A172 (cell line): ENCODE measurements around the gene C4orf54. TPM values are rescaled to one million over a fixed set of nuclear protein-coding genes. Genes with fewer than 3 reads are reported as not detected.

ENCODE experiments used
- DNase-seq: peaks from one replicate; pipeline ENCODE4 v3.0.0-alpha.2; 2015; ENCODE audit warnings: low spot score
- total RNA-seq: library from RNA; depleted of rRNA; stranded (reverse); fragments of >200 nt; shearing (Covaris generic); gene quantifications from 2 replicates; pipeline ENCODE4 v1.2.3, GENCODE V29; 2014; rRNA removed

C4orf54 gene
- total RNA-seq, 1 experiment from 2014 or later = not detected

- no peak for DNase-seq
Observed at GRCh38 chr4:99624141-99624719, 33.4 kb downstream of the C4orf54 start.

- no peak for DNase-seq
Observed at GRCh38 chr4:99622341-99622740, 35.3 kb downstream of the C4orf54 start.

- DNase-seq = no peak
Observed at GRCh38 chr4:99617374-99617773, 40.3 kb downstream of the C4orf54 start.

GRCh38 chr4:99615170-99615820, 42.3 kb downstream of the C4orf54 start:
- DNase-seq = no peak

GRCh38 chr4:99614491-99614890, 43.1 kb downstream of the C4orf54 start:
- DNase-seq = no peak

- DNase-seq = no peak
Observed at GRCh38 chr4:99612704-99613103, 44.9 kb downstream of the C4orf54 start.

- no peak for DNase-seq
Observed at GRCh38 chr4:99612281-99612680, 45.3 kb downstream of the C4orf54 start.

- DNase-seq = no peak
Observed at GRCh38 chr4:99610605-99611175, 46.9 kb downstream of the C4orf54 start.

GRCh38 chr4:99608417-99608816, 49.2 kb downstream of the C4orf54 start:
- DNase-seq = no peak

Other genes starting within 250 kb of the C4orf54 start
- not detected in 2 replicates for gene ADH7, start 222.5 kb downstream of the C4orf54 start, total RNA-seq
- not detected in 2 replicates for gene C4orf17, start 146.8 kb downstream of the C4orf54 start, total RNA-seq
- 11.3 and 17.0 TPM in 2 replicates for gene TRMT10A, start 93.8 kb downstream of the C4orf54 start, total RNA-seq
- 0.65 TPM in 1 of 2 replicates, not detected in the other for gene MTTP, start 83.0 kb downstream of the C4orf54 start, total RNA-seq
- gene DAPP1, start 159.0 kb upstream of the C4orf54 start, total RNA-seq = not detected in 2 replicates
- gene LAMTOR3, start 236.6 kb upstream of the C4orf54 start, total RNA-seq = 59.8 and 65.9 TPM in 2 replicates